PC-3 (cell line): Measurements from ENCODE around the gene PLCB4.

ENCODE experiments used
- CTCF ChIP-seq: fragments of 300-600 bp; sonication (generic); conservative IDR thresholded peaks from 2 replicates; pipeline ENCODE4 v1.5.1; 2017; ENCODE audit warnings: antibody characterized with exemption, low read depth, mild to moderate bottlenecking, low read length
- EZH2 ChIP-seq: fragments of 300-600 bp; sonication (generic); IDR thresholded peaks from one replicate; pipeline ENCODE4 v1.6.1; 2017; ENCODE audit warnings: antibody characterized with exemption, mild to moderate bottlenecking, low read length; ENCODE audit not compliant: unreplicated experiment

- no peak for TF ChIP-seq CTCF
- TF ChIP-seq EZH2: no peak
Observed at GRCh38 chr20:9036593-9036992, 32.3 kb upstream of the PLCB4 start.
